Skeletal muscle cell (primary cell): Measurements from ENCODE around the gene EHMT2.
"Not testable (repeated sequence)": the region's sequence is repeated elsewhere in the genome, so short reads cannot be mapped to it uniquely, and the experiment has no call there.

Experiments used
- DNase-seq: peaks from one replicate; pipeline ENCODE4 v3.0.0-alpha.2; 2010; ENCODE audit warnings: low read depth
- H3K4me3 ChIP-seq: 2 replicates; pipeline ENCODE4 v1.5.1; 2011; ENCODE audit warnings: low read depth, mild to moderate bottlenecking, control low read depth, low read length, moderate library complexity

Gene EHMT2

GRCh38 chr6:31897612-31898382 lies at the start of gene EHMT2:
Gene EHMT2 (minus strand): TSS chr6:31897698. CDS start chr6:31897677, 21 bp downstream.
- peak within 1 kb of the TSS; percentile 77 for H3K4me3 ChIP-seq
- DNase-seq: no peak

- no peak overlapping the region for H3K4me3 ChIP-seq
- DNase-seq: no peak
Measured at GRCh38 chr6:31947070-31947675, 49.7 kb upstream of the EHMT2 start.

- no peak for DNase-seq
- H3K4me3 ChIP-seq: no peak overlapping the region
Measured at GRCh38 chr6:31946370-31946885, 48.9 kb upstream of the EHMT2 start.

- no peak for DNase-seq
- no peak within 1 kb of the TSS for H3K4me3 ChIP-seq
Measured at GRCh38 chr6:31945507-31946369, 48.2 kb upstream of the EHMT2 start, which contains the start of gene CFB. Gene CFB (plus strand): TSS chr6:31946095. CDS start chr6:31946222, 127 bp downstream.

GRCh38 chr6:31945154-31945506 lies 47.6 kb upstream of the EHMT2 start:
- no peak overlapping the region for H3K4me3 ChIP-seq
- no peak for DNase-seq

GRCh38 chr6:31943742-31944141 lies 46.2 kb upstream of the EHMT2 start:
- H3K4me3 ChIP-seq: no peak overlapping the region
- DNase-seq: no peak

GRCh38 chr6:31940256-31940664 lies 42.8 kb upstream of the EHMT2 start:
- no peak overlapping the region for H3K4me3 ChIP-seq
- no peak for DNase-seq

GRCh38 chr6:31935823-31936222 lies 38.3 kb upstream of the EHMT2 start:
- no peak for DNase-seq
- no peak overlapping the region for H3K4me3 ChIP-seq

GRCh38 chr6:31935021-31935420 lies 37.5 kb upstream of the EHMT2 start:
- DNase-seq: no peak

GRCh38 chr6:31933537-31933936 lies 36.0 kb upstream of the EHMT2 start:
- DNase-seq: no peak

More at GRCh38 chr6:31935021-31935420, 37.5 kb upstream of the EHMT2 start:
- no peak overlapping the region for H3K4me3 ChIP-seq

GRCh38 chr6:31932137-31932536 lies 34.6 kb upstream of the EHMT2 start:
- not testable (repeated sequence) for H3K4me3 ChIP-seq, DNase-seq

More at GRCh38 chr6:31933537-31933936, 36.0 kb upstream of the EHMT2 start:
- H3K4me3 ChIP-seq: no peak overlapping the region

GRCh38 chr6:31930962-31931361 lies 33.5 kb upstream of the EHMT2 start:
- H3K4me3 ChIP-seq: no peak overlapping the region
- DNase-seq: no peak

- no peak for DNase-seq
- H3K4me3 ChIP-seq: no peak overlapping the region
Measured at GRCh38 chr6:31928672-31928939, 31.1 kb upstream of the EHMT2 start.

GRCh38 chr6:31927863-31928671 lies 30.6 kb upstream of the EHMT2 start:
- H3K4me3 ChIP-seq: no peak overlapping the region
- no peak for DNase-seq

GRCh38 chr6:31927242-31927862 lies 29.9 kb upstream of the EHMT2 start, which contains the start of gene C2:
Gene C2 (plus strand): TSS chr6:31927717. CDS start chr6:31927753, 36 bp downstream.
- no peak for DNase-seq
- H3K4me3 ChIP-seq: no peak within 1 kb of the TSS

- DNase-seq: no peak
- H3K4me3 ChIP-seq: no peak overlapping the region
Measured at GRCh38 chr6:31922942-31923341, 25.4 kb upstream of the EHMT2 start.

- no peak for DNase-seq
- H3K4me3 ChIP-seq: no peak overlapping the region
Measured at GRCh38 chr6:31920811-31921210, 23.3 kb upstream of the EHMT2 start.

GRCh38 chr6:31919624-31920303 lies 22.3 kb upstream of the EHMT2 start:
- H3K4me3 ChIP-seq: no peak overlapping the region
- no peak for DNase-seq
